Measurements from ENCODE around the gene SKIC8. TPM values are rescaled to one million over a fixed set of nuclear protein-coding genes. Genes with fewer than 3 reads are reported as not detected.

The SKIC8 gene
- total RNA-seq, 1 donor from 2014 or later: 62.7 TPM

DNA sequence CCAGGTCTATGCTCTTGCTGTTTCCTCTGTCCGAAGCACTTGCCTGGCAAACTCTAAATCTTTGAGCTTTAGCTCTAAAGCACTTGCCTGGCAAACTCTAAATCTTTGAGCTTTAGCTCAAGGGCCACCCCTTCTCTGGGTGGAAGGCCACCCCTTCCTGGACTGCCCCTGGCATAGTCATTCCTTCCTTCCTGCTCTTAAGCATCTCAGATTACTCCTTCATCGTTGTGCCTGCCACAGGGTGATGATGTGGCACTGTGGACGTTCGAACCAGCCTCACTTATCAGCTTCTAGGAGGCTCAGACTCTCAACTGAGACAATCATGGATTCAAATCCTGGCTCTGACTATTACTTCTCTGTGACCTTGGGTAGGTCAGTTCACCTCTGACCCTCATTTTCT, 30.2 kb upstream of the SKIC8 start:
- no peak for DNase-seq (ENCODE audit: low read depth)
- no peak for TF ChIP-seq CTCF (conservative IDR thresholded peaks at IDR 0.05; ENCODE audit: low read depth, low read length)
- H3K4me3 ChIP-seq (ENCODE audit: low read depth, low read length): no peak overlapping the region

- no peak overlapping the region for H3K4me3 ChIP-seq (ENCODE audit: low read depth, low read length)
- no peak for DNase-seq (ENCODE audit: low read depth)
- no peak for TF ChIP-seq CTCF (conservative IDR thresholded peaks at IDR 0.05; ENCODE audit: low read depth, low read length)
Measured at GRCh38 chr15:78327466-78327865, 28.1 kb upstream of the SKIC8 start.

DNA sequence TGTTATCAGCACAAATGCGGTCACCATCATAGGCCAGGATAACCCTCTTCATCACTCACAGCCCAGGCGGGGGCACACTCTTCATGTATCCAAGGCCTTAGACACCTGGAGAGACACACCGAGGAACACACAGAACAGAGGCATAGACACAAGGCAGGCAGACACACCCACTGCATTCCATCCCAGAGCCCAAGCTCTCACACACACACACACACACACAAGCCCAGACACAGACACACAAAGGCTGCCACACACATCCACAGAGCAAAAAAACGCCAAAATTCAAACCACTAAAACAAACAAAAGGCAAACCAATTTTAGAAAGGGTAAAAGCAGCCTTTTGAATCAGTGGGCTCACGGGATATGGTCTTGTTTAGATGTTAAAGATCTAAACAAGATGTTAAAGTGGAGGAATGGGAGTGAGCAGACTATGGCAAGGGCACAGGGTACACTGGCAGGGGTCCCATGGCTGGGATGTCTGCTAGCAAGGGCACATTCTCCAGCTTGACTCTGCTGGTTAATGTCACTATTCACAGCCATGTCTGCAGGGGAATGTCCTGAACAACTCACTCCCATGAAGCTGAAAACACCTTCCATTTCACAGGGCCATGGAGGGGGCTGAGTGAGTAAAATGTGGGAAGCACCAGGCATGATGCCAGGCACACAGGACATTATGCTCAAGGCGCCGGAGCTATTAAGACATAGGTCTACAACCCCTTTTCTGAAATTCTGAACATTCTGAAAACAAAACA, 25.9 kb upstream of the SKIC8 start:
- no peak for TF ChIP-seq CTCF (conservative IDR thresholded peaks at IDR 0.05; ENCODE audit: low read depth, low read length)
- H3K4me3 ChIP-seq (ENCODE audit: low read depth, low read length): no peak overlapping the region
- DNase-seq (ENCODE audit: low read depth): peak; percentile 53

DNA sequence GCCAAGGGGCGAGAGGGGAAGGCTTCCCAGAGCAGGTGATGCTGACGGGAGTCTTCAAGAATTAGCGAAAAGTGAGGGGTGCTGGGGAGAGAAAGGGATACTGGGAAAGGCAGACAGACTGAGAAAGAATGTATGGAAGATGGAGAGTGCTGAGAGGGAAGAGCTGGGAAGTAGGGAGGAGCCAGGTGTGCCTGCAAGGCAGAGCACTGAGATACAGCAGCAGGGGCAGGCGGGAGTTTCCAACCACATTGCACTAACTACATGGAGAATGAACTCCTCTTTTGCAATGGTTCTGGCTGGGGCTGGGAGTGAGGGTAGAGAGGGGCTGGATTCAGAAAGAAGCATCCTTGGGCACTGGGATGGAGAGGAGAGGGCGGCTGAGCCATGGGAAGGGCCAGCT, 24.7 kb upstream of the SKIC8 start:
- TF ChIP-seq CTCF (conservative IDR thresholded peaks at IDR 0.05; ENCODE audit: low read depth, low read length): no peak

DNA sequence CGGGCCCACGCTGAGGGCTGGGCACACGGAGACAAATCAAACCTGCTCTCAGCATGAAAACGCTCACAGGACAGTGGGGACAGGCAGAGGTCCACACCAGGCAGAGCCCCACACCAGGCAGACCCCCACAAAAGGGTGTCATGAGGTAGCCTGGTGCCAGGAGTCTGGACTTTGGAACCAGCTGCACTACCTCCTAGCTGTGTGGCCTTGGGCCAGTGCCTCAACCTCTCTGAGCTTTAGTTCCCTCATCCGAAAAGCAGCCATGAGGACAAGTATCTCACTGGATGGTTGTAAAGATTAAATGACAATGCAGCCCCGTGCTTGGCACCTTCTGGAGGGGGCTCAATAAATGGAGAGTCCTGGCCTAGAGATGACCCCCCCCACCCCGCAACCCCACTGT, 24.3 kb upstream of the SKIC8 start:
- H3K4me3 ChIP-seq (ENCODE audit: low read depth, low read length): no peak overlapping the region
- TF ChIP-seq CTCF (conservative IDR thresholded peaks at IDR 0.05; ENCODE audit: low read depth, low read length): no peak
- DNase-seq (ENCODE audit: low read depth): no peak

More for the DNA sequence above, 24.7 kb upstream of the SKIC8 start:
- DNase-seq (ENCODE audit: low read depth): no peak
- no peak overlapping the region for H3K4me3 ChIP-seq (ENCODE audit: low read depth, low read length)

- no peak for DNase-seq (ENCODE audit: low read depth)
- no peak overlapping the region for H3K4me3 ChIP-seq (ENCODE audit: low read depth, low read length)
- no peak for TF ChIP-seq CTCF (conservative IDR thresholded peaks at IDR 0.05; ENCODE audit: low read depth, low read length)
Measured at GRCh38 chr15:78322724-78323521, 23.5 kb upstream of the SKIC8 start.

Data from epithelial cell of proximal tubule (primary cell).